Superior temporal gyrus (tissue), 1 donor: ENCODE measurements around the gene STRA6.

Source experiments
- DNase-seq: peaks from one replicate; pipeline ENCODE4 v3.0.0-alpha.2; 2016; ENCODE audit errors: extremely low spot score

Gene STRA6

GRCh38 chr15:74202452-74203401, at the start of gene STRA6:
Gene STRA6 (minus strand): TSS chr15:74202787. CDS start chr15:74202267, 520 bp downstream.
- DNase-seq, result no peak

DNA sequence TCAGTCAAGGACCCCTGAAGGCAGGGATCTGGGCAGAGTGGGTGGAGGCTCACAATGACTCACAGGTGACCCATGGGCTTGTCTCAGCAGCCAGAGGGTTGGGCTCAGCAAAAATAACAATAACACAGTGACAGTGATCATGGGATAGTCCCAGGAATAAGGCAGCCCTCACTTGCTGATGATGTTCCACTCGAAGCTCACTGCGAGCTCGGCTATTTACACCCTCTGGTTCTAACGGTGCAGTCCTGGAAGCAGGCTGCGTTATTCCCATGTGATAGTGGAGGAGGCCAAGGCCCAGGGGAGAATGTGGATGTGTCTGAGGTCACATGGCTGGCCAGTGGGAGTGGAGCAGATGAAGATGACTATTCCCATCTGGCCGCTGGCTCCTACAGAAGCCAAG, 49.7 kb upstream of the STRA6 start:
- no peak for DNase-seq

- peak; percentile 73 for DNase-seq
These were observed 48.7 kb upstream of the STRA6 start for GRCh38 chr15:74251131-74251811.

- no peak for DNase-seq
These were observed 47.7 kb upstream of the STRA6 start for GRCh38 chr15:74250266-74250665.

GRCh38 chr15:74245342-74245931, 42.9 kb upstream of the STRA6 start:
- DNase-seq, result no peak

DNA sequence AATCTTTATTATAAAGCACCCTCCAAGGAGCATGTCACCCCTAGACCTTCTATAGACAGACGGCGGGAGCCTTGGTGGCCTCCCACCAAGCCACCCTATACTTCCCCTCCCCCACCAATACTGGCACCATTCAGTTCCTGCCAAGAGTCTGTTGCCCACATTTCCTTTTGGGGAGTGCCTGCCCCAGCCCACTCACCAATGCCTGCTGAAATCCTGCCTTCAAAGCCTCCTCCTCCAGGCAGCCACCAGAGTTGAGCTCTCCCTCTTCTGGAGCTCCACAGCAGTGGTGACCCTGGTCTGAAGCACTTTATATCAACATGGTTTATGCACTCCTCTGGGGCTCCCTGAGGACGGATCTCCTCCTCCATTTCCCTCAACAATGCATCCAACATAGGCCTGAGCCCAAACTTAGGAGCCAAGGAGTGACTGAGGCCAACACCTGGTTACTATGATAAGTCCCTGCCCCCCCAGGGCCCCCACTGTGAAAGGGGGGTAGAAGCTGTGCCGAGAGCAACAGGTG, 42.3 kb upstream of the STRA6 start:
- no peak for DNase-seq

GRCh38 chr15:74243431-74243830, 40.8 kb upstream of the STRA6 start:
- no peak for DNase-seq

- DNase-seq, result no peak
These were observed 40.0 kb upstream of the STRA6 start for GRCh38 chr15:74242441-74243185.

DNA sequence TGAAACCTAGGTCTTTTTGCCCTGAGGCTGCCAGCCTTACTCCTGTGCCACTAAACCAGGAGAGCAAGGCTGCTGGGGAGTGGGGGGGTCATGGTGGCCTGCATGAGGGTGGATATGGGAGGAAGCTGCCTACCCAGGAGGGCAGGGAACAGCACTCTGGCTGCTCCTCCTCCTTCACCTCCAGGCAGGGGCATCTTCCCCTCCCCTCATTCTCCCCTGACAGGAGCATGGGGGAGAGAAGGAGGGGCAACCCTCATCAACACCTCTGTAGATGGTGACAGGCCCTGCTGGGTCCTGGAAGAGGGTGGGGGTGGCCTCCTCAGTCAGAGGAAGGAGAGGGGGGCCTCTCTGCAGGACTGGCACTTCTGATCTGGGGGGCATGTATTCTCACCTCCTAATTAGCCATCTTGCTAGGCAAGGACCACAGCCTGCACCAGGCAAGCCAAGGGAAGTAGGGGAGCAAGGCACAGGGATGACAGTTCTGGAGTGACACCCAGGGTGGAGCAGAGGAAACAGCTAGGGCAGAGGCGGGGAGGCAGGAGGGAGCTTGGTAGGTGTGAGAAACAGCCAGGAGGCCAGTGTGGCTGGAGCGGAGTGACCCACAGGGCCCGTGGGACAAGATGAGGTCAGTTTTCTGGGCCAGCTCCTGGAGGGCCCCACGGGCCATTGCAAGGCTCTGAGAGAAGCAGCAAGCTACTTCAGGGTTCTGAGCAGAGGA, 38.5 kb upstream of the STRA6 start:
- no peak for DNase-seq

DNA sequence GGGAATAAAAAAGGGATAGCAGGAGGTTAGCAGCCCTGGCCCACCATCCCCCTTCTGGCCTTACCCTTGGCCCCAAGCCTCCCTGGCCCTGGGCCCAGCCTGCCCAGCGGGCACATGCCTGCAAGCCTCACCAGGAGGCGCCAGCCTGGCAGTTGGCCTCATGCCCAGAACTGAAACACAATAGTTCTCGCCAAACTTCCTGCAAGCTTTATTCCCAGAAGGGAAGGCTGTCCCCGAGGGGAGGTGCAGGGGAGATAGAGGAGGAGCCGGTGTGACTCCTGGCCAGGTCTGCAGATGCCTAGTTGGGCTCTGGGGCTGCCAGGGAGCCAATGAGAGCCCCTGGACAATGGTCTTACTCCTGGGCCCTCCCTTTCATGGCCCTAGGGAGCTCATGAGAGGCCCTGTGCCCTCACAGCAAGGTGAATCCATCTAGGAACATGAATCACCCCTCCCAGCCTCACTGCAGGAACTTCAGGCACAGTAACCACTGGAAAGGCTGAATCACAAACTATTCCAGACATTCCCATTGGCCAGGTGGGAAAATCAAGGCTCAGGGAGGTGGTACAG, 37.5 kb upstream of the STRA6 start:
- DNase-seq, result peak; percentile 90

DNA sequence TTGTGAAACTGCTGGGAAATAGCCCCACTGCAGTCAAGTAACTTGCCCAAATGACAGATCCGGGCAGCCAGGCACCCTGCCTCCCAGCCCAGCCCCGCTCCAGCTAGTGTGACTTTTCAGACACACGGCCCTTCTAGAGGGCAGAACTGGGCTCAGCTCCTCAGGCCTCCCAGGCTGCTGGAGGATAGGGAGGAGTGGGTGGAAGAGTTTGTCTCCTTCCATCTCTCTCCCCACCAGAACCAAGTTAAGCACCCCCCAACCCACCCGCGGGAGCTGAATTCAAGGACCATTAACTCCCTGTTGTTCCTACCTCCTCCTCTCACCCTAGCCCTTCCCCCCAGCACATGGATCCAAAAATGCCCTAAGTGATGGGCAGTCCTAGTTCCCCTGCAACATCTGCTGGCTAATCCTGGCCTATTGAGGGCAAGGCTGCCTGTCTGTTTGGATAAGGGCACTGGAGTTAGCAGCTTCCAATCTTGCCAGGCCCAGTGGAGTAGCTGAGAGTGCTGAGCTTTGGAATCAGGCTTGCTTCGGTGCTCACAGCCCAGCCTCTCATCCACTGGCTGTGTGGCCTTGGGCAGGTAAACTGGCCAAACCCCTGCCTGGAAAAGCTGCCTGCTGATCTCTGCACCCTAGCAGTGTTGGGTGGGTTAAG, 36.6 kb upstream of the STRA6 start:
- no peak for DNase-seq

DNA sequence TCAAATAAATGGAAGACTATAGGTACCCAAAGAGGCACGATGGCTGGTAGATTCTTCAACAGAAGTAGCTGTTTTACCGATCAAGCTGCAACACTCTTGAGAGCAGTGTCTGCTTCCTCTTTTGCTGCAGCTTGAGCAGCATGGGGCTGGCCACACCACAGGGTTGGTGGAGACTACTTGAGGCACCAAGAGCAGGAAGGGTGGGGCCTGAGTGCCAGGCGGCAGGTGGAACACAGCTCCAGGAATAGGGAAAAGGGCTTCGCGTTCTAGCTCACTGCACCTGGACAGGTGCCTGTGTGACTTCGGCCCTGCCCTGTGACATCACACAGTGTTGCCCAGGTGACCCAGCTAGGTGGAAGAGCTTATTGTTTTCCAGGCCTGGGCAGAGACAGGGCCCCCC, 33.4 kb upstream of the STRA6 start, which contains the start of gene CCDC33:
Gene CCDC33 (plus strand): TSS at position 365 of the 400 bp plus-strand sequence. CDS start 394 bp downstream, outside the sequence.
- no peak for DNase-seq

DNA sequence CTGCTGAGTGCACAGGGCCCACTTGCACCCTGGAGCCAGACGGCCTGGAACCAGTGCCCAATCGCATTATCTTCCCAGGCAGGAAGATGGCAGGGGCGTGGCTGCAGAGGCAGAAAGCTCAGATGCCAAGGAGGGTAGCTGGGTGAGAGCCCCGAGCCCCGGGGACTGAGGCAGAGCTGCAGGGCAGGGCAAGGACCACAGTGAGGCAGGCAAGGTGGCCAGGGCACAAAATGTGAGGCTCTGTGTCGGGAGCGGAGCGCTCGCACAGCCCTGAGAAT, 31.9 kb upstream of the STRA6 start:
- DNase-seq, result no peak

GRCh38 chr15:74233851-74234597, 31.4 kb upstream of the STRA6 start:
- DNase-seq, result no peak

DNA sequence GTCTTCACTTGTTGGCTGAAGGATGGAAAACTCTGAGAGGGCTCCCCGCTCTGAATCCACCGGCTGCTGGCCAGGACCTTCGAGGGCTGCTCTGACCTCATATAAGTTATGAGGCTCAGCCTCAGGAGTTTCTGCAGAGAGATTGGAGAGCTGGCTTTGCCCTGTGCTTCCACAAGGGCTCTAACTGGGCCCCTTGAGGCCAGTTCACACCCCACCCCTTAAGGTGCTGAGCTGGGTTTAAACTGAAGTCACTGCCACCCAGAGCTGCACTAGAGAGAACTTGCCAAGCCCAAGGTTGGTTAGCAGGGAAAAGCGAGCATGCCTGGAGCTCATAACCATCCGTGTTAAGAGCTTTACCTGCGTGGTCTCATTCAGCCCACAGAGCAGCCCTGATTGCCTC, 30.8 kb upstream of the STRA6 start:
- no peak for DNase-seq

DNA sequence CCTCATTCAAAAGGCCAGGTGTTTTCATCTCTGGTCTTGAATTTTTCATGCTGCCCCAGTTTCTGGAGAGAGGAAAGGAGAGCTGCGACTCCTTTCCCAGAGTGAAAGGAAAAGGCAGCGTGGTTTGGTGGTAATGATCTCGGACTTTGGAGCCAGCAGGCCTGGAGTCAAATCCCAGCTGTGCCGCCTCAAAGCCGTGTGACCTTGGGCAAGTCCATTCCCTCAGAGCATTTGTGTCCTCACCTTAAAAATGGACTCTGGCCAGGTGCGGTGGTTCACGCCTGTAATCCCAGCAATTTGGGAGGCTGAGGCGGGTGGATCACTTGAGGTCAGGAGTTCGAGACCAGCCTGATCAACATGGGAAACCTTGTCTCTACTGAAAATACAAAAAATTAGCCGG, 28.9 kb upstream of the STRA6 start:
- no peak for DNase-seq

- DNase-seq, result no peak
These were observed 27.1 kb upstream of the STRA6 start for GRCh38 chr15:74229686-74230085.

DNA sequence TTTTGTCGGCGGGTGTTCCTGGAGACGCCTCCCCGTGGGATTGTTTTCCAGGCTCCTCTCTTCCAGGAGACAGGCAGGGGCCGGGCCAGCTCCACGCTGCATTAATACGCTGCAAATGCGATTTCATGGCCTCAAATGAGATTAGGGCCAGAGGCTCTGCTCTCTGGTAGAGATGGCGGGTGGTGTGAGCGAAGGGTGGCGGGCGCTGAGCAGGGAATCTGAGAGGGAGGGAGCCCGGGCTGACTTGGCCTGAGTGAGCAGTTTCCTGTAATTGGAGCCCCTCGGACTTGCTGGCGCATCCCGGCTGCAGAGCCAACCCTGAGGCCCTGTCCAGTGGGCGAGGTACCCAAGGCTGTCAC, 26.1 kb upstream of the STRA6 start:
- DNase-seq, result no peak

GRCh38 chr15:74227968-74228722, 25.6 kb upstream of the STRA6 start:
- no peak for DNase-seq
